Activated naive CD4-positive, alpha-beta T cell treated with Interleukin-2 at 50 U/mL for 16 hours (primary cell): Measurements from ENCODE around the gene IL22RA1.

Experiments
- DNase-seq: peaks from one replicate; pipeline ENCODE4 v3.0.0-alpha.2; 2020

Gene IL22RA1

GRCh38 chr1:24136956-24137539 is 5.9 kb downstream of the IL22RA1 start:
- DNase-seq: no peak

GRCh38 chr1:24134376-24134775 is 8.6 kb downstream of the IL22RA1 start:
- DNase-seq: no peak

GRCh38 chr1:24133819-24134218 is 9.1 kb downstream of the IL22RA1 start:
- no peak for DNase-seq

- no peak for DNase-seq
Measured at GRCh38 chr1:24130385-24130784, 12.6 kb downstream of the IL22RA1 start.

- DNase-seq: no peak
Measured at GRCh38 chr1:24127801-24128363, 15.1 kb downstream of the IL22RA1 start.

GRCh38 chr1:24127134-24127800 is 15.7 kb downstream of the IL22RA1 start:
- no peak for DNase-seq

GRCh38 chr1:24126672-24127023 is 16.3 kb downstream of the IL22RA1 start:
- DNase-seq: no peak

GRCh38 chr1:24126018-24126671 is 16.8 kb downstream of the IL22RA1 start:
- DNase-seq: no peak

- DNase-seq: no peak
Measured at GRCh38 chr1:24125456-24125855, 17.5 kb downstream of the IL22RA1 start.

- DNase-seq: no peak
Measured at GRCh38 chr1:24124980-24125379, 18.0 kb downstream of the IL22RA1 start.

- no peak for DNase-seq
Measured at GRCh38 chr1:24123611-24124010, 19.3 kb downstream of the IL22RA1 start.

GRCh38 chr1:24122776-24123175 is 20.2 kb downstream of the IL22RA1 start:
- DNase-seq: no peak

- DNase-seq: no peak
Measured at GRCh38 chr1:24121406-24121805, 21.5 kb downstream of the IL22RA1 start.

GRCh38 chr1:24120965-24121364 is 22.0 kb downstream of the IL22RA1 start:
- DNase-seq: no peak

GRCh38 chr1:24119859-24120756 is 22.8 kb downstream of the IL22RA1 start:
- no peak for DNase-seq

- no peak for DNase-seq
Measured at GRCh38 chr1:24119489-24119858, 23.5 kb downstream of the IL22RA1 start.

- no peak for DNase-seq
Measured at GRCh38 chr1:24118410-24119242, 24.3 kb downstream of the IL22RA1 start.

- DNase-seq: no peak
Measured at GRCh38 chr1:24117722-24118409, 25.1 kb downstream of the IL22RA1 start.

GRCh38 chr1:24117132-24117531 is 25.8 kb downstream of the IL22RA1 start:
- DNase-seq: no peak

- no peak for DNase-seq
Measured at GRCh38 chr1:24114753-24115152, 28.2 kb downstream of the IL22RA1 start.

- no peak for DNase-seq
Measured at GRCh38 chr1:24113641-24114033, 29.3 kb downstream of the IL22RA1 start.
